GM12878 (cell line): ENCODE results near the gene ZCCHC17. TPM values are rescaled to one million over a fixed set of nuclear protein-coding genes. Genes with fewer than 3 reads are reported as not detected.

Experiments used
- ATF7 ChIP-seq: fragments of 450-650 bp; IDR thresholded peaks from 2 replicates; pipeline ENCODE4 v1.6.1; 2016; ENCODE audit warnings: low read depth, mild to moderate bottlenecking
- EZH2 ChIP-seq: IDR thresholded peaks from 2 replicates; pipeline ENCODE4 v1.6.1; 2012; ENCODE audit warnings: low read depth, mild to moderate bottlenecking, control low read depth, inconsistent platforms, low read length, borderline replicate concordance; ENCODE audit not compliant: control insufficient read depth
- HDAC6 ChIP-seq: fragments of 200-600 bp; sonication (generic); IDR thresholded peaks from one replicate; pipeline ENCODE4 v1.8.0; 2017; ENCODE audit warnings: antibody characterized with exemption; ENCODE audit not compliant: unreplicated experiment
- JUND ChIP-seq: IDR thresholded peaks from 2 replicates; pipeline ENCODE4 v1.6.1; 2012; ENCODE audit warnings: low read depth, mild to moderate bottlenecking, low read length, improper control_type of control experiment, moderate library complexity
- KAT2A ChIP-seq: conservative IDR thresholded peaks from 2 replicates; pipeline ENCODE4 v1.6.1; 2011; ENCODE audit warnings: low read depth, low read length; ENCODE audit not compliant: control insufficient read depth
- RUNX3 ChIP-seq: IDR thresholded peaks from 2 replicates; pipeline ENCODE4 v1.6.1; 2012; ENCODE audit warnings: low read length, inconsistent platforms
- SMC3 ChIP-seq: IDR thresholded peaks from 2 replicates; pipeline ENCODE4 v1.6.1; 2011; ENCODE audit warnings: low read length, improper control_type of control experiment, borderline replicate concordance
- SRF ChIP-seq, 2 experiments: IDR thresholded peaks; 2 replicates each; pipeline ENCODE4 v1.6.1; 2011; ENCODE audit warnings: low read depth in 2 of 2, low read length in 2 of 2, mild to moderate bottlenecking in 1 of 2, moderate library complexity in 1 of 2
- STAT1 ChIP-seq: fragments of 450-650 bp; conservative IDR thresholded peaks from 2 replicates; pipeline ENCODE4 v1.6.1; 2014; ENCODE audit warnings: antibody characterized with exemption, mild to moderate bottlenecking
- SUZ12 ChIP-seq: fragments of 200-600 bp; sonication (generic); IDR thresholded peaks from one replicate; pipeline ENCODE4 v1.6.1; 2018; ENCODE audit warnings: antibody characterized with exemption, mild to moderate bottlenecking; ENCODE audit not compliant: unreplicated experiment
- ZNF207 ChIP-seq: fragments of 450-650 bp; IDR thresholded peaks from 2 replicates; pipeline ENCODE4 v1.6.1; 2014; ENCODE audit warnings: antibody characterized with exemption, mild to moderate bottlenecking, borderline replicate concordance
- polyA plus RNA-seq, 11 experiments: library from polyadenylated mRNA; depleted of rRNA in 4 of 11; unstranded in 6 of 11; stranded (reverse) in 5 of 11; fragments of >200 nt; fragmentation: Nextera tagmentation in 4 of 11; fragmentation: Illumina TruSeq in 1 of 11; extraction: Ambion mirVana in 4 of 11; extraction: Trizol in 1 of 11; gene quantifications; 1 replicate in 1 of 11; 2 replicates in 10 of 11; pipeline versions ENCODE4 v1.2.1 to v1.2.3, GENCODE V29; 2011 to 2016; ENCODE audit warnings: inconsistent platforms in 2 of 11, missing spikeins in 2 of 11, low read depth in 1 of 11
- total RNA-seq, 4 experiments: library from RNA; depleted of rRNA in 3 of 4; stranded (reverse); fragments of >200 nt in 3 of 4; fragmentation: Illumina TruSeq in 1 of 4; extraction: Trizol in 1 of 4; gene quantifications; 2 replicates each; pipeline versions ENCODE4 v1.2.1 to v1.2.3, GENCODE V29; 2013 to 2021
- TF ChIP-seq, protein P1 (sequence below): fragments of 450-650 bp; IDR thresholded peaks from 2 replicates; pipeline ENCODE4 v1.6.1; 2018; ENCODE audit warnings: borderline replicate concordance, mild to moderate bottlenecking; ENCODE audit not compliant: partially characterized antibody
- TF ChIP-seq, protein P2 (sequence below): fragments of 450-650 bp; formaldehyde crosslinking; IDR thresholded peaks from 2 replicates; pipeline ENCODE4 v1.4.0; 2022; ENCODE audit warnings: mild to moderate bottlenecking, moderate library complexity
- TF ChIP-seq, protein P3 (sequence below): IDR thresholded peaks from 2 replicates; pipeline ENCODE4 v1.6.1; 2012; ENCODE audit warnings: low read depth, low read length, improper control_type of control experiment
- TF ChIP-seq, protein P4 (sequence below): fragments of 450-650 bp; IDR thresholded peaks from 2 replicates; pipeline ENCODE4 v1.6.1; 2016; ENCODE audit warnings: mild to moderate bottlenecking
- TF ChIP-seq, protein P5 (sequence below): IDR thresholded peaks from 2 replicates; pipeline ENCODE4 v1.6.1; 2012; ENCODE audit warnings: improper control_type of control experiment, low read depth, low read length; ENCODE audit not compliant: insufficient replicate concordance

Gene ZCCHC17
- total and polyA plus RNA-seq, 10 of the 15 experiments (the other 5 are each of a cell fraction or from before 2014, with no cell fraction given) = 22.3 to 86.3 (median 47.0) TPM

DNA sequence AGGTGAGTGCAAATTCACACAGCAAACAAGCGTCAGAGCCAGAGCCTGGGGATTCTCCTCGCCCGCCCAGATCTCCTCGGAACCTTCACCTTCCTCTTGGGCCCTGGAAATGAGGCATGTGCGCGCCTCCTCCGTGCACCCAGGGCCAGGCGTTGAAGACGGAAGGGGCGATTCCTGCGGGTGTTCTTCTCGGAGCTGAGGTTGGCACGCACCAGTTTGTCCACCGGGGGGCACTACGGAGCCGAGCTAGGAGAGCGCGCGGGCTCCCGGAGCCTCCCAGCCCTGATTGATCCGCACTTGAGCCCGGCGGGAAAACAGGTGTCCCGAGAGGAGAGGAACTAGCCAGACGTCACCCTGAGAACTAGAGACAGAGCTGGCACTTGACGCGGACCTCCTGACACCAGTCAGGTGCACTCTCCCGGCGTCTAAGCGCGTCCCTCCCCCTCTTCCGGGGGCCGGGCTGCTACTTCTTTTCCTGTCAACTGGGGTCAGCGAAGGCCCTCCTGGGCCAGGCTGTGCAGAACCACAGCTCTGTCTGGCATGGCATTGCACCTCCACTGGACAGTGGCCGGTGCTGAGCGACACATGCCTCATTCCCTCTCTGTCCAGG is 97.9 kb downstream of the ZCCHC17 start (continued):
- peak; percentile 60; the same call in 1 of the 2 replicates for TF ChIP-seq SMC3
- no peak for TF ChIP-seq RUNX3
- TF ChIP-seq STAT1 = no peak
- TF ChIP-seq, protein P1, sequence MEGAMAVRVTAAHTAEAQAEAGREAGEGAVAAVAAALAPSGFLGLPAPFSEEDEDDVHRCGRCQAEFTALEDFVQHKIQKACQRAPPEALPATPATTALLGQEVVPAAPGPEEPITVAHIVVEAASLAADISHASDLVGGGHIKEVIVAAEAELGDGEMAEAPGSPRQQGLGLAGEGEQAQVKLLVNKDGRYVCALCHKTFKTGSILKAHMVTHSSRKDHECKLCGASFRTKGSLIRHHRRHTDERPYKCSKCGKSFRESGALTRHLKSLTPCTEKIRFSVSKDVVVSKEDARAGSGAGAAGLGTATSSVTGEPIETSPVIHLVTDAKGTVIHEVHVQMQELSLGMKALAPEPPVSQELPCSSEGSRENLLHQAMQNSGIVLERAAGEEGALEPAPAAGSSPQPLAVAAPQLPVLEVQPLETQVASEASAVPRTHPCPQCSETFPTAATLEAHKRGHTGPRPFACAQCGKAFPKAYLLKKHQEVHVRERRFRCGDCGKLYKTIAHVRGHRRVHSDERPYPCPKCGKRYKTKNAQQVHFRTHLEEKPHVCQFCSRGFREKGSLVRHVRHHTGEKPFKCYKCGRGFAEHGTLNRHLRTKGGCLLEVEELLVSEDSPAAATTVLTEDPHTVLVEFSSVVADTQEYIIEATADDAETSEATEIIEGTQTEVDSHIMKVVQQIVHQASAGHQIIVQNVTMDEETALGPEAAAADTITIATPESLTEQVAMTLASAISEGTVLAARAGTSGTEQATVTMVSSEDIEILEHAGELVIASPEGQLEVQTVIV = no peak
- TF ChIP-seq, protein P2, sequence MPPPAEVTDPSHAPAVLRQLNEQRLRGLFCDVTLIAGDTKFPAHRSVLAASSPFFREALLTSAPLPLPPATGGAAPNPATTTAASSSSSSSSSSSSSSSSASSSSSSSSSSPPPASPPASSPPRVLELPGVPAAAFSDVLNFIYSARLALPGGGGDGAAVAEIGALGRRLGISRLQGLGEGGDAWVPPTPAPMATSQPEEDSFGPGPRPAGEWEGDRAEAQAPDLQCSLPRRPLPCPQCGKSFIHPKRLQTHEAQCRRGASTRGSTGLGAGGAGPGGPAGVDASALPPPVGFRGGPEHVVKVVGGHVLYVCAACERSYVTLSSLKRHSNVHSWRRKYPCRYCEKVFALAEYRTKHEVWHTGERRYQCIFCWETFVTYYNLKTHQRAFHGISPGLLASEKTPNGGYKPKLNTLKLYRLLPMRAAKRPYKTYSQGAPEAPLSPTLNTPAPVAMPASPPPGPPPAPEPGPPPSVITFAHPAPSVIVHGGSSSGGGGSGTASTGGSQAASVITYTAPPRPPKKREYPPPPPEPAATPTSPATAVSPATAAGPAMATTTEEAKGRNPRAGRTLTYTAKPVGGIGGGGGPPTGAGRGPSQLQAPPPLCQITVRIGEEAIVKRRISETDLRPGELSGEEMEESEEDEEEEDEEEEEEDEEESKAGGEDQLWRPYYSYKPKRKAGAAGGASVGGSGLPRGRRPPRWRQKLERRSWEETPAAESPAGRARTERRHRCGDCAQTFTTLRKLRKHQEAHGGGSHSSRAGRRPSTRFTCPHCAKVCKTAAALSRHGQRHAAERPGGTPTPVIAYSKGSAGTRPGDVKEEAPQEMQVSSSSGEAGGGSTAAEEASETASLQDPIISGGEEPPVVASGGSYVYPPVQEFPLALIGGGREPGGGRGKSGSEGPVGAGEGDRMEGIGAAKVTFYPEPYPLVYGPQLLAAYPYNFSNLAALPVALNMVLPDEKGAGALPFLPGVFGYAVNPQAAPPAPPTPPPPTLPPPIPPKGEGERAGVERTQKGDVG (CRISPR knock-in tag) = no peak
- TF ChIP-seq KAT2A = no peak
- TF ChIP-seq HDAC6 = no peak
- no peak for TF ChIP-seq JUND
- TF ChIP-seq SRF (IDR thresholded peaks at IDR 0.05; ENCODE audit: low read depth in 2 of 2, low read length in 2 of 2) = no peak
- peak; percentile 62; the same call in 1 of the 2 replicates for TF ChIP-seq ATF7
- TF ChIP-seq, protein P3, sequence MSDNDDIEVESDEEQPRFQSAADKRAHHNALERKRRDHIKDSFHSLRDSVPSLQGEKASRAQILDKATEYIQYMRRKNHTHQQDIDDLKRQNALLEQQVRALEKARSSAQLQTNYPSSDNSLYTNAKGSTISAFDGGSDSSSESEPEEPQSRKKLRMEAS = 0 out of 2 replicates have a peak, but pooled peaks have one; percentile 55
- no peak for TF ChIP-seq ZNF207
- no peak for TF ChIP-seq SUZ12
- TF ChIP-seq, protein P4, sequence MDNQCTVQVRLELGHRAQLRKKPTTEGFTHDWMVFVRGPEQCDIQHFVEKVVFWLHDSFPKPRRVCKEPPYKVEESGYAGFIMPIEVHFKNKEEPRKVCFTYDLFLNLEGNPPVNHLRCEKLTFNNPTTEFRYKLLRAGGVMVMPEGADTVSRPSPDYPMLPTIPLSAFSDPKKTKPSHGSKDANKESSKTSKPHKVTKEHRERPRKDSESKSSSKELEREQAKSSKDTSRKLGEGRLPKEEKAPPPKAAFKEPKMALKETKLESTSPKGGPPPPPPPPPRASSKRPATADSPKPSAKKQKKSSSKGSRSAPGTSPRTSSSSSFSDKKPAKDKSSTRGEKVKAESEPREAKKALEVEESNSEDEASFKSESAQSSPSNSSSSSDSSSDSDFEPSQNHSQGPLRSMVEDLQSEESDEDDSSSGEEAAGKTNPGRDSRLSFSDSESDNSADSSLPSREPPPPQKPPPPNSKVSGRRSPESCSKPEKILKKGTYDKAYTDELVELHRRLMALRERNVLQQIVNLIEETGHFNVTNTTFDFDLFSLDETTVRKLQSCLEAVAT = no peak
- no peak for TF ChIP-seq EZH2
- TF ChIP-seq, protein P5, sequence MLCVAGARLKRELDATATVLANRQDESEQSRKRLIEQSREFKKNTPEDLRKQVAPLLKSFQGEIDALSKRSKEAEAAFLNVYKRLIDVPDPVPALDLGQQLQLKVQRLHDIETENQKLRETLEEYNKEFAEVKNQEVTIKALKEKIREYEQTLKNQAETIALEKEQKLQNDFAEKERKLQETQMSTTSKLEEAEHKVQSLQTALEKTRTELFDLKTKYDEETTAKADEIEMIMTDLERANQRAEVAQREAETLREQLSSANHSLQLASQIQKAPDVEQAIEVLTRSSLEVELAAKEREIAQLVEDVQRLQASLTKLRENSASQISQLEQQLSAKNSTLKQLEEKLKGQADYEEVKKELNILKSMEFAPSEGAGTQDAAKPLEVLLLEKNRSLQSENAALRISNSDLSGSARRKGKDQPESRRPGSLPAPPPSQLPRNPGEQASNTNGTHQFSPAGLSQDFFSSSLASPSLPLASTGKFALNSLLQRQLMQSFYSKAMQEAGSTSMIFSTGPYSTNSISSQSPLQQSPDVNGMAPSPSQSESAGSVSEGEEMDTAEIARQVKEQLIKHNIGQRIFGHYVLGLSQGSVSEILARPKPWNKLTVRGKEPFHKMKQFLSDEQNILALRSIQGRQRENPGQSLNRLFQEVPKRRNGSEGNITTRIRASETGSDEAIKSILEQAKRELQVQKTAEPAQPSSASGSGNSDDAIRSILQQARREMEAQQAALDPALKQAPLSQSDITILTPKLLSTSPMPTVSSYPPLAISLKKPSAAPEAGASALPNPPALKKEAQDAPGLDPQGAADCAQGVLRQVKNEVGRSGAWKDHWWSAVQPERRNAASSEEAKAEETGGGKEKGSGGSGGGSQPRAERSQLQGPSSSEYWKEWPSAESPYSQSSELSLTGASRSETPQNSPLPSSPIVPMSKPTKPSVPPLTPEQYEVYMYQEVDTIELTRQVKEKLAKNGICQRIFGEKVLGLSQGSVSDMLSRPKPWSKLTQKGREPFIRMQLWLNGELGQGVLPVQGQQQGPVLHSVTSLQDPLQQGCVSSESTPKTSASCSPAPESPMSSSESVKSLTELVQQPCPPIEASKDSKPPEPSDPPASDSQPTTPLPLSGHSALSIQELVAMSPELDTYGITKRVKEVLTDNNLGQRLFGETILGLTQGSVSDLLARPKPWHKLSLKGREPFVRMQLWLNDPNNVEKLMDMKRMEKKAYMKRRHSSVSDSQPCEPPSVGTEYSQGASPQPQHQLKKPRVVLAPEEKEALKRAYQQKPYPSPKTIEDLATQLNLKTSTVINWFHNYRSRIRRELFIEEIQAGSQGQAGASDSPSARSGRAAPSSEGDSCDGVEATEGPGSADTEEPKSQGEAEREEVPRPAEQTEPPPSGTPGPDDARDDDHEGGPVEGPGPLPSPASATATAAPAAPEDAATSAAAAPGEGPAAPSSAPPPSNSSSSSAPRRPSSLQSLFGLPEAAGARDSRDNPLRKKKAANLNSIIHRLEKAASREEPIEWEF = no peak
